Astrocyte (in vitro differentiated cells and primary cell): Measurements from ENCODE around the gene CAMK2D.

Source experiments
- CTCF ChIP-seq: IDR thresholded peaks from 2 replicates; pipeline ENCODE4 v1.5.1; 2011; ENCODE audit warnings: low read depth, mild to moderate bottlenecking, inconsistent platforms, low read length, moderate library complexity; ENCODE audit not compliant: insufficient read depth
- EZH2 ChIP-seq: IDR thresholded peaks from 2 replicates; pipeline ENCODE4 v1.6.1; 2012; ENCODE audit warnings: mild to moderate bottlenecking, low read length, inconsistent platforms; ENCODE audit not compliant: insufficient read depth

GRCh38 chr4:113801882-113802281, 40.3 kb upstream of the CAMK2D start:
- TF ChIP-seq EZH2 (no peak), CTCF (no peak)
